HCT116 (cell line): Measurements from ENCODE around the gene TMEM205. TPM values are rescaled to one million over a fixed set of nuclear protein-coding genes. Genes with fewer than 3 reads are reported as not detected.
"Not testable (repeated sequence)": the region's sequence is repeated elsewhere in the genome, so short reads cannot be mapped to it uniquely, and the experiment has no call there.

Experiments used
- ATAC-seq: fragments of 200-7000 bp; cut with Tn5 transposase; 2 replicates; pipeline ENCODE4 v1.9.1; 2020; ENCODE audit warnings: mild to moderate bottlenecking, moderate library complexity
- BruUV-seq: library from RNA; stranded (reverse); fragments of 400-500 nt; replicated peaks from 2 replicates; lab custom pipeline; 2021; lab: Mats Ljungman, UMichigan
- CTCF ChIA-PET: fragments of 300-600 bp; sonication (Branson Sonifier 250); formaldehyde crosslinking; loops from one replicate; lab custom pipeline; 2021; ENCODE audit warnings: antibody characterized with exemption; lab: Charles Lee
- POLR2A ChIA-PET: fragments of 300-600, 350-600 bp; sonication (Branson Sonifier 250); formaldehyde crosslinking; loops from one replicate; lab custom pipeline; 2021; ENCODE audit warnings: antibody characterized with exemption; lab: Charles Lee
- RAD21 ChIA-PET, 2 experiments: fragments of 300-600 bp; sonication (Branson Sonifier 250); formaldehyde crosslinking; loops; one replicate each; lab custom pipeline; 2023; ENCODE audit warnings: low total read pairs in 2 of 2; ENCODE audit not compliant: uncharacterized antibody in 2 of 2, unreplicated experiment in 2 of 2, low non-redundant PET in 1 of 2; lab: Charles Lee
- DNase-seq: peaks from one replicate; pipeline ENCODE4 v3.0.0-alpha.2; 2010; ENCODE audit warnings: low read depth, low spot score
- H2AFZ ChIP-seq: fragments of 200-600 bp; shearing (Covaris generic), sonication (generic); 2 replicates; pipeline ENCODE4 v1.6.1; 2017; ENCODE audit warnings: low read depth, mixed run types, mixed read lengths, antibody characterized with exemption, low read length; ENCODE audit not compliant: poor library complexity, severe bottlenecking
- H3K27ac ChIP-seq: 2 replicates; pipeline ENCODE4 v1.5.1; 2012; ENCODE audit warnings: low read depth, low read length
- H3K27me3 ChIP-seq: fragments of 200-600 bp; sonication (generic); 2 replicates; pipeline ENCODE4 v1.6.1; 2016; ENCODE audit warnings: mixed run types, low read length, mixed read lengths; ENCODE audit not compliant: insufficient read depth
- H3K36me3 ChIP-seq, 2 experiments: fragments of 200-500 bp in 1 of 2; fragments of 200-600 bp in 1 of 2; sonication (Bioruptor generic) in 1 of 2; sonication (generic) in 1 of 2; 2 replicates each; pipeline versions ENCODE4 v1.5.1 to v1.6.1; 2014 to 2016; ENCODE audit warnings: low read length in 2 of 2, inconsistent platforms in 1 of 2, mixed read lengths in 1 of 2, mixed run types in 1 of 2; ENCODE audit not compliant: insufficient read depth in 2 of 2, control insufficient read depth in 1 of 2
- H3K4me1 ChIP-seq, 2 experiments: fragments of 200-600 bp in 1 of 2; sonication (generic) in 1 of 2; 2 replicates each; pipeline versions ENCODE4 v1.5.1 to v1.6.1; 2012 to 2017; ENCODE audit warnings: low read length in 2 of 2, inconsistent platforms in 1 of 2, mild to moderate bottlenecking in 1 of 2, mixed read lengths in 1 of 2, mixed run types in 1 of 2, moderate library complexity in 1 of 2; ENCODE audit not compliant: insufficient read depth in 2 of 2, control insufficient read depth in 1 of 2
- H3K4me2 ChIP-seq: fragments of 200-600 bp; sonication (generic); 2 replicates; pipeline ENCODE4 v1.6.1; 2017; ENCODE audit warnings: mixed run types, low read length, mixed read lengths
- H3K4me3 ChIP-seq, 2 experiments: fragments of 200-600 bp in 1 of 2; sonication (generic) in 1 of 2; replicated peaks in 1 of 2; 2 replicates each; pipeline ENCODE4 v1.5.1; 2011 to 2016; ENCODE audit warnings: low read length in 2 of 2, control low read depth in 1 of 2, low read depth in 1 of 2, mild to moderate bottlenecking in 1 of 2, mixed read lengths in 1 of 2, mixed run types in 1 of 2
- H3K79me2 ChIP-seq: fragments of 200-600 bp; sonication (generic); 2 replicates; pipeline ENCODE4 v1.6.1; 2017; ENCODE audit warnings: mild to moderate bottlenecking, mixed run types, low read length, moderate library complexity, mixed read lengths; ENCODE audit not compliant: insufficient read depth
- H3K9ac ChIP-seq: fragments of 200-600 bp; sonication (generic); 2 replicates; pipeline ENCODE4 v1.6.1; 2016; ENCODE audit warnings: low read length, mixed read lengths
- H3K9me2 ChIP-seq: fragments of 200-600 bp; sonication (generic), shearing (Covaris generic); 2 replicates; pipeline ENCODE4 v1.6.1; 2017; ENCODE audit warnings: mixed run types, mild to moderate bottlenecking, moderate library complexity; ENCODE audit not compliant: insufficient read depth
- H3K9me3 ChIP-seq, 2 experiments: fragments of 200-500 bp in 1 of 2; fragments of 200-600 bp in 1 of 2; sonication (Bioruptor generic) in 1 of 2; sonication (generic) in 1 of 2; 2 replicates each; pipeline ENCODE4 v1.6.1; 2014 to 2017; ENCODE audit warnings: low read length in 2 of 2, mixed read lengths in 2 of 2, inconsistent platforms in 1 of 2, low read depth in 1 of 2, mild to moderate bottlenecking in 1 of 2, mixed run types in 1 of 2, moderate library complexity in 1 of 2; ENCODE audit not compliant: control insufficient read depth in 1 of 2, insufficient read depth in 1 of 2
- H4K20me1 ChIP-seq: fragments of 200-600 bp; sonication (generic), shearing (Covaris generic); 2 replicates; pipeline ENCODE4 v1.6.1; 2017; ENCODE audit warnings: mixed run types, mild to moderate bottlenecking, moderate library complexity; ENCODE audit not compliant: insufficient read depth
- ATF3 ChIP-seq: IDR thresholded peaks from 2 replicates; pipeline ENCODE4 v1.6.1; 2012
- CBX3 ChIP-seq: IDR thresholded peaks from 2 replicates; pipeline ENCODE4 v1.6.1; 2012; ENCODE audit warnings: low read depth
- CEBPB ChIP-seq: IDR thresholded peaks from 2 replicates; pipeline ENCODE4 v1.6.1; 2012; ENCODE audit warnings: low read depth
- EGR1 ChIP-seq: IDR thresholded peaks from 2 replicates; pipeline ENCODE4 v1.6.1; 2012; ENCODE audit warnings: low read depth
- EZH2 ChIP-seq: fragments of 200-600 bp; sonication (generic); IDR thresholded peaks from 2 replicates; pipeline ENCODE4 v1.6.1; 2017; ENCODE audit warnings: antibody characterized with exemption, mixed run types
- FOSL1 ChIP-seq: IDR thresholded peaks from 2 replicates; pipeline ENCODE4 v1.6.1; 2012; ENCODE audit warnings: low read depth
- JUND ChIP-seq: IDR thresholded peaks from 2 replicates; pipeline ENCODE4 v1.6.1; 2012
- MAX ChIP-seq: IDR thresholded peaks from 2 replicates; pipeline ENCODE4 v1.6.1; 2012
- POLR2A ChIP-seq: IDR thresholded peaks from 2 replicates; pipeline ENCODE4 v1.7.0; 2011; ENCODE audit warnings: borderline replicate concordance; ENCODE audit not compliant: insufficient read depth, insufficient read length; ENCODE audit errors: extremely low read depth
- RAD21 ChIP-seq: IDR thresholded peaks from 2 replicates; pipeline ENCODE4 v1.6.1; 2012; ENCODE audit warnings: low read depth, mild to moderate bottlenecking
- SRF ChIP-seq: IDR thresholded peaks from 2 replicates; pipeline ENCODE4 v1.6.1; 2012; ENCODE audit warnings: low read depth
- YY1 ChIP-seq: IDR thresholded peaks from 2 replicates; pipeline ENCODE4 v1.6.1; 2011; ENCODE audit warnings: low read length, low read depth, moderate library complexity, mild to moderate bottlenecking; ENCODE audit not compliant: insufficient replicate concordance; ENCODE audit errors: extremely low read depth
- intact Hi-C: fragments of 100-400 bp; cut with micrococcal nuclease; formaldehyde crosslinking; loops from 2 replicates; pipeline ENCODE4 v1.10.0; 2022
- total RNA-seq: library from RNA; stranded (reverse); gene quantifications from one replicate; pipeline ENCODE4 v1.2.1, GENCODE V29; 2021; ENCODE audit not compliant: unreplicated experiment

The TMEM205 gene
- total RNA-seq, 1 experiment from 2014 or later = 55.9 TPM

- no peak for TF ChIP-seq JUND
- no peak for TF ChIP-seq MAX
- TF ChIP-seq EGR1 = no peak
- peak; percentile 25 for TF ChIP-seq YY1
- no peak for TF ChIP-seq CEBPB
- TF ChIP-seq RAD21 = no peak
Observed at GRCh38 chr19:11380653-11381537, 34.8 kb upstream of the TMEM205 start (continued).

- Histone ChIP-seq H3K79me2 (peaks cover 7% of the 10 kb centered on the region; the same call in 1 of the 2 replicates), H3K9me2 (no peaks in the 10 kb centered on the region), H2AFZ (no peak overlapping the region)
- DNase-seq = no peak
- intact Hi-C loops = loop anchor here (5.0 kb wide), 1 partner anchor 88 kb away; no protein-coding TSS in a partner anchor
- POLR2A ChIA-PET = no interaction called here
- TF ChIP-seq FOSL1 (no peak), POLR2A (no peak), CEBPB (no peak), CBX3 (no peak), EGR1 (no peak), JUND (no peak), RAD21 (no peak), ATF3 (no peak), SRF (no peak), EZH2 (no peak)
- TF ChIP-seq, all 23 proteins: peak for 0
- peaks cover 56 to 90% of the 10 kb centered on the region in 2 experiments for H3K4me1 ChIP-seq
- no peaks in the 10 kb centered on the region for H4K20me1 ChIP-seq
- no peak for ATAC-seq
- no peaks in the 10 kb centered on the region for H3K36me3 ChIP-seq
- BruUV-seq = no TSS peak
- H3K4me2 ChIP-seq = peak overlapping the region; percentile 97
- no peaks in the 10 kb centered on the region for H3K9me3 ChIP-seq
- H3K27me3 ChIP-seq = no peaks in the 10 kb centered on the region
- peak overlapping the region; percentile 79 for H3K9ac ChIP-seq
- H3K4me3 ChIP-seq = peak overlapping the region; percentile 69 to 71
- ChIA-PET CTCF (interaction anchor here (0.9 to 1.2 kb wide), 2 partner anchors 34 to 97 kb away, joined by 3 read pairs; no protein-coding TSS in a partner anchor), RAD21 (no interaction called here)
- peak overlapping the region; percentile 81 for H3K27ac ChIP-seq
Observed at GRCh38 chr19:11379857-11380350, 33.8 kb upstream of the TMEM205 start.

- H3K4me3 ChIP-seq, H4K20me1 ChIP-seq, intact Hi-C loops, H3K9me3 ChIP-seq, H3K79me2 ChIP-seq, H3K9me2 ChIP-seq, H3K27me3 ChIP-seq, ATAC-seq, POLR2A ChIA-PET, BruUV-seq, H3K36me3 ChIP-seq, DNase-seq, RAD21 ChIA-PET, H2AFZ ChIP-seq: not testable (repeated sequence)
- CTCF ChIA-PET = interaction anchor here (1.2 kb wide), 1 partner anchor 34 kb away, joined by 3 read pairs; no protein-coding TSS in a partner anchor
- H3K4me1 ChIP-seq = peaks cover 51 to 84% of the 10 kb centered on the region in 2 experiments
- H3K27ac ChIP-seq = peak overlapping the region; percentile 81
- peak overlapping the region; percentile 97 for H3K4me2 ChIP-seq
- H3K9ac ChIP-seq = peak overlapping the region; percentile 79; the same call in 1 of the 2 replicates
Observed at GRCh38 chr19:11379269-11379845, 33.3 kb upstream of the TMEM205 start.
